ENCODE data around the gene PLPP3.

The PLPP3 gene

GRCh38 chr1:56456435-56457101 lies 122.8 kb downstream of the PLPP3 start:
- DNase-seq: no peak

- DNase-seq: no peak
Measured at GRCh38 chr1:56453417-56454078, 125.8 kb downstream of the PLPP3 start.

GRCh38 chr1:56453016-56453415 lies 126.3 kb downstream of the PLPP3 start:
- no peak for DNase-seq

GRCh38 chr1:56452027-56453011 lies 127.0 kb downstream of the PLPP3 start:
- DNase-seq: peak; percentile 48

GRCh38 chr1:56451491-56451890 lies 127.9 kb downstream of the PLPP3 start:
- no peak for DNase-seq

- no peak for DNase-seq
Measured at GRCh38 chr1:56450004-56450666, 129.2 kb downstream of the PLPP3 start.

- no peak for DNase-seq
Measured at GRCh38 chr1:56448529-56449300, 130.6 kb downstream of the PLPP3 start.

GRCh38 chr1:56447823-56448222 lies 131.5 kb downstream of the PLPP3 start:
- no peak for DNase-seq

- DNase-seq: no peak
Measured at GRCh38 chr1:56446531-56447098, 132.7 kb downstream of the PLPP3 start.

GRCh38 chr1:56444960-56445646 lies 134.3 kb downstream of the PLPP3 start:
- DNase-seq: no peak
